ES-I3 (cell line): ENCODE data around the gene GAB3.
"Not testable (repeated sequence)": the region's sequence is repeated elsewhere in the genome, so short reads cannot be mapped to it uniquely, and the experiment has no call there.

Experiments used
- H3K36me3 ChIP-seq: 2 replicates; pipeline ENCODE4 v1.6.1; 2013; ENCODE audit warnings: mild to moderate bottlenecking, low read length, control low read depth, moderate library complexity; ENCODE audit not compliant: insufficient read depth
- H3K4me1 ChIP-seq: 2 replicates; pipeline ENCODE4 v1.6.1; 2013; ENCODE audit warnings: mild to moderate bottlenecking, control low read depth, low read length; ENCODE audit not compliant: insufficient read depth
- H3K9ac ChIP-seq: 2 replicates; pipeline ENCODE4 v1.6.1; 2013; ENCODE audit warnings: low read depth, mild to moderate bottlenecking, low read length, moderate library complexity
- H3K9me3 ChIP-seq: 2 replicates; pipeline ENCODE4 v1.6.1; 2013; ENCODE audit warnings: mild to moderate bottlenecking, low read length, moderate library complexity; ENCODE audit not compliant: control insufficient read depth, insufficient read depth

The GAB3 gene

DNA sequence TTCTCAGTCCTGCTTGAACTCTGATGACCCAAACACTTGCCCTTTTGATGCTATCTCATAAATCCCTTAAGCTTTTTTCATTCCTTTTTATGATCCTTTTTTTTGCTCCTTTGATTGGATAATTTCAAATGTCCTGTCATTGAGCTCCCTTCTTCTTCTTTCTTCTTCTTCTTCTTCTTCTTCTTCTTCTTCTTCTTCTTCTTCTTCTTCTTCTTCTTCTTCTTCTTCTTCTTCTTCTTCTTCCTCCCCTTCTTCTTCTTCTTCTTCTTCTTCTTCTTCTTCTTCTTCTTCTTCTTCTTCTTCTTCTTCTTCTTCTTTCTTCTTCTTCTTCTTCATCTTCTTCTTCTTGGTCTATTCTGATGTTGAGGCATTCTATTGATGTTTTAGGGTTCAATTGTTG is 78.8 kb downstream of the GAB3 start:
- not testable (repeated sequence) for H3K9ac ChIP-seq, H3K9me3 ChIP-seq, H3K36me3 ChIP-seq, H3K4me1 ChIP-seq

DNA sequence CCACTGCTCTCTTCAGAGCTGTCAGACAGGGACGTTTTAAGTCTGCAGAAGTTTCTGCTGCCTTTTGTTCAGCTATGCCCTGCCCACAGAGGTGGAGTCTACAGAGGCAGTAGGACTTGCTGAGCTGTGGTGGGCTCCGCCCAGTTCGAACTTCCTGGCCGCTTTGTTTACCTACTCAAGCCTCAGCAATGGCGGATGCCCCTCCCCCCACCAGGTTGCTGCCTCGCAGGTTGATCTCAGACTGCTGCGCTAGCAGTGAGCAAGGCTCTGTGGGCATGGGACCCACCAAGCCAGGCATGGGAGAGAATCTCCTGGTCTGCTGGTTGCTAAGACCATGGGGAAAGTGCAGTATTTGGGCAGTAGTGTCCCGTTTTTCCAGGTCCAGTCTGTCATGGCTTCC is 80.0 kb downstream of the GAB3 start:
- not testable (repeated sequence) for H3K36me3 ChIP-seq, H3K9ac ChIP-seq, H3K9me3 ChIP-seq, H3K4me1 ChIP-seq

- no peaks in the 10 kb centered on the region; the same call in 1 of the 2 replicates for H3K9me3 ChIP-seq
- H3K4me1 ChIP-seq, result no peaks in the 10 kb centered on the region
- H3K9ac ChIP-seq, result no peak overlapping the region
- H3K36me3 ChIP-seq, result no peaks in the 10 kb centered on the region
Measured at GRCh38 chrX:154661899-154662298, 89.0 kb downstream of the GAB3 start.

GRCh38 chrX:154661170-154661569 is 89.7 kb downstream of the GAB3 start:
- Histone ChIP-seq H3K9me3 (no peaks in the 10 kb centered on the region; the same call in 1 of the 2 replicates), H3K4me1 (no peaks in the 10 kb centered on the region), H3K9ac (no peak overlapping the region), H3K36me3 (no peaks in the 10 kb centered on the region)

GRCh38 chrX:154660541-154660940 is 90.3 kb downstream of the GAB3 start:
- H3K9me3 ChIP-seq, result no peaks in the 10 kb centered on the region; the same call in 1 of the 2 replicates
- no peaks in the 10 kb centered on the region for H3K4me1 ChIP-seq
- H3K36me3 ChIP-seq, result no peaks in the 10 kb centered on the region
- no peak overlapping the region for H3K9ac ChIP-seq

GRCh38 chrX:154658957-154659356 is 91.9 kb downstream of the GAB3 start:
- no peak overlapping the region for H3K9ac ChIP-seq
- no peaks in the 10 kb centered on the region for H3K36me3 ChIP-seq
- no peaks in the 10 kb centered on the region for H3K4me1 ChIP-seq
- H3K9me3 ChIP-seq, result no peaks in the 10 kb centered on the region

GRCh38 chrX:154658187-154658586 is 92.7 kb downstream of the GAB3 start:
- no peak overlapping the region for H3K9ac ChIP-seq
- no peaks in the 10 kb centered on the region for H3K4me1 ChIP-seq
- no peaks in the 10 kb centered on the region for H3K9me3 ChIP-seq
- no peaks in the 10 kb centered on the region for H3K36me3 ChIP-seq

DNA sequence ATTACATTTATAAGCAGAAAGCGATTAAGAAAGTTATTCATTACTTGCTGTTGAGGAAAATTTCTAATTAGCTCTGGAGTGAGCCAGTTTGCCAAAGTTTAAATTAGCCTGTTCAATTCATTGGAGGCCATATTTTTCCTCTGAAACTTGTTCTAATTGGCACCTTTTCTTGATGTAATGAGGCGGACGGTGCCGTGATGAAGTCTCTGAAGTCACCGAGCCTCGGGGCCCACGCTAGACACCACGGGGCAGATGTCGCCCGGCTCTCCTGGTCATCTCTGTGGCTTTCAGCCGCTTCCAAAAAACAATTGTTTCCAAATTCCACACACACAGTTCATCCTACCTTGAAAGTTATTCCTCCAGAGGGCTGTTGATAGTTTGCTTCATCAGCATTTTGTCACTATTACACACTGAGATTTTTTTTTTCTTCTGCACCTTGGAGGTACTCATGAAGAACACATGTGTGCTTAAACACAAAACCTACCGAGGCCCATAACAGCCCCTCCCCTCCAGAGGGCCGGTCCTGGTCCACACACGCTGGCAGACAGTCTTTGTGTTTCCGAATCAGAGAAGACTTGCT is 93.6 kb downstream of the GAB3 start:
- Histone ChIP-seq H3K4me1 (no peaks in the 10 kb centered on the region), H3K9ac (no peak overlapping the region), H3K36me3 (no peaks in the 10 kb centered on the region), H3K9me3 (no peaks in the 10 kb centered on the region)

DNA sequence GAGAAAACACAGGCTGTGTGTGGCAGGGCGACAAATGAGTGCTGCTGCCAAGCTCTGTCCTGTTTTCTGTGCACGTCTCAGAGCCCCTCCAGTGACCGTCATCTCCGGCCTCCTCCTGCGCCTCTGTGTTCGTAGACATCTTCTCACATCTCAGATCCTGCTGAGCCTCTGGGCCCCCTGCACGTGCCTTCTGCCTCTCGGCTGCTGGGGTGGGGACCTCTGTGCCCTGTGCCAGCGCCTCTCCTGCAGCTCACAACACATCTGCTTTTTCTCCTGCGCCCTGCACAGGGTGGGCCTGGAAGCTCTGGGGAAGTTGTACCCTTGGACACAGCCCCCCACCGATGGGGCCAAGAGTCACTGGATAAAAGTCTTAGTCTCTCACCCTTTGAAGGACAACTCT is 95.1 kb downstream of the GAB3 start:
- Histone ChIP-seq H3K4me1 (no peaks in the 10 kb centered on the region), H3K36me3 (no peaks in the 10 kb centered on the region), H3K9ac (no peak overlapping the region), H3K9me3 (no peaks in the 10 kb centered on the region)

DNA sequence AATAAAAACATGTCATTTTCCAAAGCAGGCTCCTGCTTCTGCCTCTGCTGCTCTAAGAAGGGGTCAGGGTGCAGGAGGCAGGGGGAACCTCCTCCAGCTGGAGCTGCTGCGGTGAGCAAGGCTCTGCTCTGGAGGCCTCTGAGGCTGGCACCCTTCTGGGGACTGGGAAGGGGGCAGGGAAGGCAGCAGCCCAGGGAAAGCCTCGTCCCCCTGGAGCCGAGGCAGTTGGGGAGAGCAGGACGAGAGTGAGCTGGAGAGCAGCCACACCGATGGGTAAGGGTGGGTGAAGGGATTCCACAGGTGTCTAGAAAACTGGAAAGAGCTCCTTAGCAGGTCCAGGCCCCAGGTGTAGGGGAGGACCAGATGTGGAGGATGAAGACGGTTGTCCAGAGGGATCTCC is 95.5 kb downstream of the GAB3 start:
- no peak overlapping the region for H3K9ac ChIP-seq
- H3K9me3 ChIP-seq, result no peaks in the 10 kb centered on the region
- no peaks in the 10 kb centered on the region for H3K36me3 ChIP-seq
- H3K4me1 ChIP-seq, result no peaks in the 10 kb centered on the region

- Histone ChIP-seq H3K9me3 (no peaks in the 10 kb centered on the region), H3K36me3 (no peaks in the 10 kb centered on the region), H3K4me1 (no peaks in the 10 kb centered on the region), H3K9ac (no peak overlapping the region)
Measured at GRCh38 chrX:154654925-154655324, 96.0 kb downstream of the GAB3 start.

GRCh38 chrX:154654372-154654771 is 96.5 kb downstream of the GAB3 start:
- Histone ChIP-seq H3K9ac (no peak overlapping the region), H3K4me1 (no peaks in the 10 kb centered on the region), H3K9me3 (no peaks in the 10 kb centered on the region), H3K36me3 (no peaks in the 10 kb centered on the region)

DNA sequence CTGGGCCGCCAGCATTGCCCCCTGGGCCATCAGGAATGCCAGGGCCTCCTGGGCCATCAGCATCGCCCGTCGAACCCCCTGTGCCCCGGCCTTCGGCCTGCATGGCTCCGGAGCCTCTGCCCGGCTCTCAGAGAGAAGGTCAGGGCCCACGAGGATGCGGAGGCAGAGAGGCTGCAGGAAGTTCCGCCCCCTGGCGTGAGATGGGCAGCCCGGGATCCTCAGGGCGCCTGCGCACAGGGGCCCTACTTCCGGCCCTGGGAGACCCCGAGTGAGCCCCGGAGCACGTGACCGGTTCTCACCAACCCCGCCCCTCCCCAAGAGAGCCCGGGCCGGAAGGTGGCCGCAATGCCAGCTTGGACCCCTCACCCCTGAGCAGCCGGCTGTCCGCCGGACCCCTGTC is 97.5 kb downstream of the GAB3 start, which contains the start of gene CTAG2:
TSS of gene CTAG2 (minus strand) at position 167 of the 400 bp plus-strand sequence. CDS start at position 103, 64 bp downstream.
- not testable (repeated sequence) for H3K36me3 ChIP-seq, H3K4me1 ChIP-seq, H3K9ac ChIP-seq, H3K9me3 ChIP-seq

DNA sequence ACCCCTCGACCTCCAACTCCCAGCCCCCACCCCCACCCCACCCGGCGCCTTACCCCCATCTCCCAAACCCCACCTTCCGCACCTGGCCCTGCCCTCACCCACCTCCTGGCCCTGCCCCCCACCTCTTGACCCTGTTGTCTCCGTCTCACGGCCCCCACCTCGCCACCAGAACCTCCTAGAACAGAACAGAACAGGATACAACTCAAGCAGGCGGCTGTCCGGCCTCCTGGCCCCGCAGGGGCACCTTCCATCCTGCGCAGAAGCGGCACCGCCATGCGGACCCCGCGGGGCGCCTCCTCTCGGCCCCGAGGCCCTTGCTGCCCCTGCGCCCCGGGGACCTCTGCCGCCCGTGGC is 97.9 kb downstream of the GAB3 start:
- Histone ChIP-seq H3K9ac (no peak overlapping the region), H3K9me3 (no peaks in the 10 kb centered on the region), H3K36me3 (no peaks in the 10 kb centered on the region), H3K4me1 (no peaks in the 10 kb centered on the region)

GRCh38 chrX:154652311-154653047 is 98.4 kb downstream of the GAB3 start:
- no peaks in the 10 kb centered on the region for H3K36me3 ChIP-seq
- no peaks in the 10 kb centered on the region for H3K4me1 ChIP-seq
- no peak overlapping the region for H3K9ac ChIP-seq
- no peaks in the 10 kb centered on the region for H3K9me3 ChIP-seq
